Endothelial cell of umbilical vein (primary cell): ENCODE results near the gene FOXP1. TPM values are rescaled to one million over a fixed set of nuclear protein-coding genes. Genes with fewer than 3 reads are reported as not detected.

ENCODE experiments used
- BruUV-seq: library from RNA; stranded (reverse); fragments of 400-500 nt; replicated peaks from 2 replicates; lab custom pipeline; 2021; lab: Mats Ljungman, UMichigan
- CTCF ChIA-PET: fragments of 300-600, 350-600 bp; sonication (Branson Sonifier 250); formaldehyde crosslinking; loops from one replicate; lab custom pipeline; 2021; ENCODE audit warnings: antibody characterized with exemption, inconsistent platforms; lab: Charles Lee
- POLR2A ChIA-PET: fragments of 300-600, 350-600 bp; sonication (Branson Sonifier 250); formaldehyde crosslinking; loops from one replicate; lab custom pipeline; 2021; ENCODE audit warnings: antibody characterized with exemption, inconsistent platforms; lab: Charles Lee
- DNase-seq: peaks from one replicate; pipeline ENCODE4 v3.0.0-alpha.2; 2011; ENCODE audit warnings: low read depth, low spot score
- FAIRE-seq: peaks from 2 replicates; lab custom pipeline; 2011; peaks lifted over from hg19 to GRCh38; lab: Jason Lieb, UNC
- H2AFZ ChIP-seq: 2 replicates; pipeline ENCODE4 v1.6.0; 2012; ENCODE audit warnings: low read depth, low read length, control low read depth, inconsistent platforms
- H3K27ac ChIP-seq: 2 replicates; pipeline ENCODE4 v1.5.1; 2011; ENCODE audit warnings: low read depth, mild to moderate bottlenecking, control low read depth, low read length, moderate library complexity; ENCODE audit not compliant: insufficient read depth
- H3K27me3 ChIP-seq, 2 experiments: 2 replicates each; pipeline versions ENCODE4 v1.6.0 to v1.6.1; 2011; ENCODE audit warnings: low read length in 2 of 2, mixed read lengths in 1 of 2; ENCODE audit not compliant: control insufficient read depth in 2 of 2, insufficient read depth in 2 of 2
- H3K36me3 ChIP-seq, 2 experiments: 2 replicates in 1 of 2; 3 replicates in 1 of 2; pipeline ENCODE4 v1.5.1; 2011; ENCODE audit warnings: low read length in 2 of 2, mild to moderate bottlenecking in 1 of 2, moderate library complexity in 1 of 2; ENCODE audit not compliant: control insufficient read depth in 2 of 2, insufficient read depth in 2 of 2; ENCODE audit errors: extremely low read depth in 1 of 2
- H3K4me1 ChIP-seq: 3 replicates; pipeline ENCODE4 v1.5.1; 2011; ENCODE audit warnings: mild to moderate bottlenecking, low read length; ENCODE audit not compliant: control insufficient read depth, insufficient read depth; ENCODE audit errors: extremely low read depth
- H3K4me2 ChIP-seq: 2 replicates; pipeline ENCODE4 v1.6.1; 2011; ENCODE audit warnings: low read length, control low read depth, mixed read lengths; ENCODE audit not compliant: insufficient read depth
- H3K4me3 ChIP-seq, 3 experiments: fragments of 200-600 bp in 1 of 3; sonication (generic), shearing (Covaris generic) in 1 of 3; replicated peaks in 1 of 3; 2 replicates each; pipeline ENCODE4 v1.5.1; 2011 to 2016; ENCODE audit warnings: control low read depth in 3 of 3, low read length in 3 of 3, mild to moderate bottlenecking in 2 of 3, inconsistent platforms in 1 of 3, low read depth in 1 of 3, moderate library complexity in 1 of 3; ENCODE audit not compliant: insufficient read depth in 1 of 3
- H3K79me2 ChIP-seq: 2 replicates; pipeline ENCODE4 v1.6.0; 2012; ENCODE audit warnings: low read length, inconsistent platforms; ENCODE audit not compliant: control insufficient read depth, insufficient read depth
- H3K9ac ChIP-seq: replicated peaks from 2 replicates; pipeline ENCODE3; 2011; ENCODE audit warnings: low read length, control low read depth; ENCODE audit not compliant: insufficient read depth; ENCODE audit errors: extremely low read depth
- H3K9me1 ChIP-seq: replicated peaks from 3 replicates; pipeline ENCODE4 v1.6.0; 2011; ENCODE audit warnings: mild to moderate bottlenecking, low read length; ENCODE audit not compliant: control insufficient read depth, insufficient read depth; ENCODE audit errors: extremely low read depth
- H3K9me3 ChIP-seq: replicated peaks from 2 replicates; pipeline ENCODE4 v1.5.1; 2012; ENCODE audit warnings: low read length, inconsistent platforms; ENCODE audit not compliant: control insufficient read depth, insufficient read depth
- H4K20me1 ChIP-seq: replicated peaks from 2 replicates; pipeline ENCODE3; 2011; ENCODE audit warnings: mild to moderate bottlenecking, low read length; ENCODE audit not compliant: control insufficient read depth, insufficient read depth; ENCODE audit errors: extremely low read depth
- CTCF ChIP-seq, 2 donors: IDR thresholded peaks; 1 replicate in 1 of 2; 2 replicates in 1 of 2; pipeline ENCODE4 v1.5.1; 2011; ENCODE audit warnings: low read length in 2 of 2, mild to moderate bottlenecking in 2 of 2, moderate library complexity in 2 of 2, control low read depth in 1 of 2, inconsistent platforms in 1 of 2, low read depth in 1 of 2; ENCODE audit not compliant: insufficient read depth in 1 of 2; ENCODE audit errors: extremely low read depth in 1 of 2
- EZH2 ChIP-seq: IDR thresholded peaks from 2 replicates; pipeline ENCODE4 v1.6.1; 2012; ENCODE audit warnings: borderline replicate concordance, low read depth, mild to moderate bottlenecking, moderate library complexity, low read length, inconsistent platforms; ENCODE audit not compliant: severe bottlenecking
- FOS ChIP-seq: IDR thresholded peaks from 2 replicates; pipeline ENCODE4 v1.6.1; 2011; ENCODE audit warnings: mild to moderate bottlenecking, low read length, moderate library complexity, borderline replicate concordance; ENCODE audit not compliant: insufficient read depth
- GATA2 ChIP-seq: IDR thresholded peaks from 2 replicates; pipeline ENCODE4 v1.7.0; 2011; ENCODE audit warnings: low read depth, mild to moderate bottlenecking, moderate library complexity, mixed read lengths, low read length; ENCODE audit not compliant: insufficient read length, insufficient read depth
- JUN ChIP-seq: IDR thresholded peaks from 2 replicates; pipeline ENCODE4 v1.6.1; 2011; ENCODE audit warnings: borderline replicate concordance, low read depth; ENCODE audit not compliant: insufficient read length, insufficient read depth
- MYC ChIP-seq: IDR thresholded peaks from one replicate; pipeline ENCODE4 v1.6.1; 2011; ENCODE audit warnings: mild to moderate bottlenecking, low read depth, low read length
- POLR2A ChIP-seq: IDR thresholded peaks from 2 replicates; pipeline ENCODE4 v1.6.1; 2012; ENCODE audit warnings: low read depth, mild to moderate bottlenecking, control low read depth, low read length
- POLR2AphosphoS5 ChIP-seq: IDR thresholded peaks from 2 replicates; pipeline ENCODE4 v1.6.1; 2012; ENCODE audit warnings: low read depth, mild to moderate bottlenecking, control low read depth, low read length, moderate library complexity; ENCODE audit not compliant: insufficient read depth
- dilution Hi-C: fragments of 300-500 bp; cut with MboI; formaldehyde crosslinking; loops from one replicate; pipeline ENCODE4 v1.15.0; 2019; ENCODE audit warnings: low sequenced_read_pairs; ENCODE audit not compliant: extremely low pct_ligation_motif_present
- intact Hi-C: fragments of 100-400 bp; cut with micrococcal nuclease; formaldehyde crosslinking; loops from one replicate; pipeline ENCODE4 v1.10.0; 2022
- polyA plus RNA-seq, 4 experiments: library from polyadenylated mRNA; depleted of rRNA in 3 of 4; stranded (reverse) in 3 of 4; unstranded in 1 of 4; fragments of >200 nt; gene quantifications; 2 replicates each; pipeline versions ENCODE4 v1.2.1 to v1.2.3, GENCODE V29; 2011 to 2012; ENCODE audit warnings: missing spikeins in 1 of 4
- total RNA-seq: library from RNA; stranded (reverse); gene quantifications from 2 replicates; pipeline ENCODE4 v1.2.3, GENCODE V29; 2021
- TF ChIP-seq, protein P1 (sequence below): IDR thresholded peaks from 2 replicates; pipeline ENCODE4 v1.6.1; 2011; ENCODE audit not compliant: insufficient read depth, insufficient read length

FOXP1 gene
- total and polyA plus RNA-seq, 2 donors (not counting 3 experiments of a cell fraction or from before 2014, with no cell fraction given): 41.0 to 107 TPM

- DNase-seq (no peak), FAIRE-seq (no peak)
- POLR2A ChIA-PET: interaction anchor here (0.7 kb wide), 2 partner anchors 10 to 115 kb away, joined by 3 to 4 read pairs; no protein-coding TSS in a partner anchor
- CTCF ChIA-PET: no interaction called here
- Histone ChIP-seq H3K27me3 (no peaks in the 10 kb centered on the region), H3K9ac (no peak overlapping the region), H3K4me3 (no peak overlapping the region), H3K9me3 (no peaks in the 10 kb centered on the region), H3K4me2 (no peak overlapping the region), H3K4me1 (peaks cover 17% of the 10 kb centered on the region), H2AFZ (no peak overlapping the region), H3K79me2 (no peaks in the 10 kb centered on the region), H3K27ac (no peak overlapping the region), H3K9me1 (no peaks in the 10 kb centered on the region), H3K36me3 (no peaks in the 10 kb centered on the region), H4K20me1 (no peaks in the 10 kb centered on the region)
- no TSS peak for BruUV-seq
- intact Hi-C loops: no loop called here
- TF ChIP-seq FOS: no peak
- dilution Hi-C loops: no loop called here
Observed at GRCh38 chr3:71430941-71431552, 152.5 kb downstream of the FOXP1 start.

GRCh38 chr3:71429597-71429988 is 153.9 kb downstream of the FOXP1 start:
- DNase-seq (no peak), FAIRE-seq (no peak)
- no peaks in the 10 kb centered on the region for H3K27me3 ChIP-seq
- dilution Hi-C loops (no loop called here), intact Hi-C loops (no loop called here)
- H3K4me2 ChIP-seq: no peak overlapping the region
- ChIA-PET POLR2A (no interaction called here), CTCF (interaction anchor here (1.0 to 1.1 kb wide), 2 partner anchors 8 to 32 kb away, joined by 3 to 4 read pairs; no protein-coding TSS in a partner anchor)
- no peaks in the 10 kb centered on the region for H4K20me1 ChIP-seq
- BruUV-seq: no TSS peak
- no peak overlapping the region for H3K27ac ChIP-seq
- H3K9me3 ChIP-seq: no peaks in the 10 kb centered on the region
- no peak overlapping the region for H2AFZ ChIP-seq
- no peaks in the 10 kb centered on the region for H3K79me2 ChIP-seq
- H3K4me3 ChIP-seq: no peak overlapping the region
- no peaks in the 10 kb centered on the region for H3K36me3 ChIP-seq
- no peaks in the 10 kb centered on the region for H3K9me1 ChIP-seq
- H3K4me1 ChIP-seq: peaks cover 17% of the 10 kb centered on the region
- TF ChIP-seq MYC (no peak), EZH2 (no peak), CTCF (IDR thresholded peaks at IDR 0.05; ENCODE audit: extremely low read depth in 1 of 2, insufficient read depth in 1 of 2, low read depth in 1 of 2, low read length in 2 of 2) (no peak), GATA2 (no peak), POLR2AphosphoS5 (no peak), POLR2A (no peak), JUN (no peak), FOS (no peak)
- TF ChIP-seq, protein P1, sequence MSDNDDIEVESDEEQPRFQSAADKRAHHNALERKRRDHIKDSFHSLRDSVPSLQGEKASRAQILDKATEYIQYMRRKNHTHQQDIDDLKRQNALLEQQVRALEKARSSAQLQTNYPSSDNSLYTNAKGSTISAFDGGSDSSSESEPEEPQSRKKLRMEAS: no peak
- no peak overlapping the region for H3K9ac ChIP-seq
